GM21381 (cell line): ENCODE measurements around the gene CR1.
"Not testable (repeated sequence)": the region's sequence is repeated elsewhere in the genome, so short reads cannot be mapped to it uniquely, and the experiment has no call there.

Source experiments
- ATAC-seq: cut with Tn5 transposase; IDR thresholded peaks from one replicate; pipeline ENCODE4 v1.9.1; 2021; ENCODE audit warnings: mild to moderate bottlenecking, moderate library complexity; ENCODE audit not compliant: unreplicated experiment

Gene CR1

GRCh38 chr1:207495801-207496792 lies at the start of gene CR1:
Gene CR1, plus strand, starts transcription at chr1:207496157. Its CDS starts 111 bp downstream, at chr1:207496268.
- ATAC-seq = peak; percentile 57

DNA sequence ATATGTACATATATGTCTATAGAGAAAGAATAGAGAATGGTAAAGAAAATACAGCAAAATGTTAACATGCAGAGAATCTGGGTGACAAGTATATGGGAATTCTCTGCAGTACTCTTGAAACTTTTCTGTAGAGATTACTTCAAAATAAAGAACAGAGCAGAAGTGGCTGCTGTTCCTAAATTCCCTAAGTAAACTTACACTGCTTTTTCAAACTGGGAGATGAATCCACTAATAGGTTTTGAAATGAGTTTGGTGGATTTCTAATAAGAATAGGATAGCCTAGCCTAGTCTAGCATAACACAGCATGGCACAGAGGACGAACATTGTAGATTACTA lies 42.3 kb upstream of the CR1 start:
- ATAC-seq = no peak

GRCh38 chr1:207454046-207454964 lies 41.7 kb upstream of the CR1 start, which contains the start of gene CR2:
Gene CR2, plus strand, starts transcription at chr1:207454328. Its CDS starts 91 bp downstream, at chr1:207454419.
- peak; percentile 78 for ATAC-seq

DNA sequence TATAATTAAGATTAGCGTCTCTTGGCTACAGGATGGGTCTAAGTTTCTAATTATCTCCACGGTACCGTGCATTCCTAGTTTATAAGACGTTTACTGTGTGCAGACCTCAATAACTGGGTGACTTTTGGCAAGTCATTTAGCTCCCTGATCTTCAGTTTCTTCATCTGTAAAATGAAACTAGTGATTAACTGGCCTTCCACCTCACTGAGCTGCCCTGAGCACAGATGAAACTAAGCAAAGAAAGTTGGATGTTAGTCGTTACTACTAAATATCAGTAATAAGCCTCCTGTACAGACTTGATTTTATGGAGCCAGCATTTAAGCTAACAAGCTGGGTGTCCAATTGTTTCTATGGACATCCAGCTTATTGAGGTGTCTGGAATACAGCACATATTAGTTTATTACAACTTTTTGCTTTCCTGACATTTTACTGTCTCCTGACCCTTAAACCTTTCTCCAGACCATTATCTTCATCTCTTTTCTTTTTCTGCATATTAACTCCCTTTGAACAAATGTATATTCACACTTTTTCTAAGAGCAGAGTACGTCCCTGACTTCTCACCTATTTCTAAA lies 40.7 kb upstream of the CR1 start:
- peak; percentile 14 for ATAC-seq

- ATAC-seq = no peak
These were observed 37.5 kb upstream of the CR1 start for GRCh38 chr1:207458414-207458813.

- no peak for ATAC-seq
These were observed 36.9 kb upstream of the CR1 start for GRCh38 chr1:207459008-207459407.

- no peak for ATAC-seq
These were observed 34.3 kb upstream of the CR1 start for GRCh38 chr1:207461649-207462048.

- no peak for ATAC-seq
These were observed 33.4 kb upstream of the CR1 start for GRCh38 chr1:207462535-207462934.

- ATAC-seq = no peak
These were observed 32.9 kb upstream of the CR1 start for GRCh38 chr1:207463021-207463420.

- ATAC-seq = no peak
These were observed 32.4 kb upstream of the CR1 start for GRCh38 chr1:207463571-207463970.

- no peak for ATAC-seq
These were observed 25.0 kb upstream of the CR1 start for GRCh38 chr1:207470927-207471326.

GRCh38 chr1:207474210-207474609 lies 21.7 kb upstream of the CR1 start:
- no peak for ATAC-seq

DNA sequence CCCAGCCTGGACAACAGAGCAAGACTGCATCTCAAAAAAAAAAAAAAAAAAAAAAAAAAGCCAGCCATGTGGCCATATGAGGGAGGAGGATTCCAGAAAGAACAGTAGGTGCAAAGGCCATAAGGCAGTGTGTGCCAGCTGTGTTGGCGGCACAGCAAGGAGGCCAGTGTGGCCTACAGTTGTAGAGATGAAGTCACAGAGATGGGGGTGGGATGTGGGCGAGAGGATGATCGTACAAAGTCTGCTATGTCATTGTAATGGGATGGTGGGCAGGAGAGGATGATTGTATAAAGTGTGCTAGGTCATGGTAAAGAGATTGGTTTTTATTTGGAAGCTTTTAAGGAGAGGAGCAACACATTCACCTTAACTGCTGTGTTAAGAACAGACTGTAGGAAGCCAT lies 9.8 kb upstream of the CR1 start:
- no peak for ATAC-seq

DNA sequence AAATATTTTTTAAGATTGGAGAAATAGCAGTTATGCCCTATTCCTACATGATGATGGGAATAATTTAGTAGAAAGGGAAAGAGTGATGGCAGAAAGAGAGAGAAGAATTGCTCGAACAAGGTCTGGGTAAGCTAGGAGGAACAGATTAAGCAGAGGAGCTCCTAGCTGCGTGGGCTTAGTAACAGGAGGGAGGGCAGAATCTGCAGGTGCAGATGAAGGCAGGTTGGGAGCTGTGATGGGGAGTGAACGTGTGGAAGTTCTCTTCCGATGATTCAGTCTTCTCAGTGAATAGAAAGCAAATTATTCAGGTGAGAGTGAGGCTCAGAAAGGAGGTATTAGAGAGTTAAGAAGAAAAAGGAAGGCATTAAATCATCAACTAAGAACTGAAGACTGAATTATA lies 8.3 kb upstream of the CR1 start:
- no peak for ATAC-seq

DNA sequence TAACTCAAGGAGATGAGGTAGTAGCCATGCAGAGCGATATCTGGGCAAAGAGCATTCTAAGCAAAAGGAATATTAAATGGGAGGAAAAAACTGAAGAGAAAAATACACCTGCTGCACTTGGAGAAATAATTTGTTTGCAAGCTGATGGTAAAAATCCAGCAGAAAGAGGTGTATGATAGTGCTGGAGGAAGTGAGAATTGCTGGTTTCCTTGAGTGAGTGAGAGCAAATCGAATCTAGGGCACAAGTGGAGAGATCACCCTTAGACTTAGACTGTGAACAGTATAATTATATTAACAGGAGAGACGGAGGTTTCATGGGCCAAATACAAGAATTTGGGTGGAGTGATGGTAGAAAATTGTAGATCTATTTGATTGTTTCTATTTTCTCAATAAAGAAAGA lies 2.7 kb upstream of the CR1 start:
- no peak for ATAC-seq

- no peak for ATAC-seq
These were observed 1.8 kb upstream of the CR1 start for GRCh38 chr1:207494171-207494570.

DNA sequence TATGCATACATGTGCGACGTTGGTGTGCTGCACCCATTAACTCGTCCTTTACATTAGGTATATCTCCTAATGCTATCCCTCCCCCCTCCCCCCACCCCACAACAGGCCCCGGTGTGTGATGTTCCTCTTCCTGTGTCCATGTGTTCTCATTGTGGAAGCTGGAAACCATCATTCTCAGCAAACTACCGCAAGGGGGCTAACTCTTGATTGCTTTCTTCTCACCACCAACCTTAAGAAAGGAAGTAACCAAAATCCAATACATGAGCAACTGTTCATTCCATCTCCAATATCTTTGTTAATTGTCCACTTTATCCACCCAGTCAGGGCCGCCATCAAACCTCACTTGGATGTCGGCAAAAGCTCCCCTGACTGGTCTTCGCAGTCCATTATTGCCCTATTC lies 676 bp upstream of the CR1 start:
- ATAC-seq = not testable (repeated sequence)

DNA sequence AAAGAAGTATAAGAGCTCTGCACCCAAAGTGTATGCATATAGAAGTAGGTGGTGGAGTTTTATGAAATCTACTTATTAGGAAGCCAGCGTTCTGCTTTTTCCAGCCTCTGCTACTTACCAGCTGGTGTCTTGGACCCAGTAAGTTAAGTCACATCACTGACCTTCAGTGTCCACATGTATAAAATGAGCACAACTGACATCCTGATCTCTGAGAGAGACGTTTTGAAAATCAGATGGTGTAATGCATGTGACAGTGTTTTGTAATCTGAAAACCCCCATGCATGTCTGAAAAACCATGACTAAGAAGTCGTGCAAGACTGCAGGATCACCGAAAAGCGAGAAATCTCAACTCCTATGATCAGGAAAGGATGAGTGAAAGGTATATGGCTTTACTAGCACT lies 2.0 kb downstream of the CR1 start:
- no peak for ATAC-seq

DNA sequence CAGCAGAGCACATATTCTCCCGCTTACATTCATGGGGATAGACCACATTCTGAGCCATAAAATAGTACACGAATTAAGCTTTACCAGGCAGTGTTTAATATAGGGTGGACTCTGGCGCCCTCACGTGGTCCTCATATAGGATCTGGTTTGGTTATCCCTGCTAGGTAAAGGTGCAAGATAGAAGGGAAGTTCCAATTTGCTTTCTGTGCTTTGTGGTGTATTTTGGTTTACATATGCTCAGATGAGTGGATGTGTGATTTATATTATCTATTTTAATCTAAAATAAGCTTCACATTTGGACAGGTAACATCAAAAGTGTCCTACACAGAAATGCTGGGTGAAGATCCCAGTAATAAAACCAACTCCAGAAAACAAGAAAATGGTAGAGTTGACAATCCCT lies 3.6 kb downstream of the CR1 start:
- ATAC-seq = no peak

DNA sequence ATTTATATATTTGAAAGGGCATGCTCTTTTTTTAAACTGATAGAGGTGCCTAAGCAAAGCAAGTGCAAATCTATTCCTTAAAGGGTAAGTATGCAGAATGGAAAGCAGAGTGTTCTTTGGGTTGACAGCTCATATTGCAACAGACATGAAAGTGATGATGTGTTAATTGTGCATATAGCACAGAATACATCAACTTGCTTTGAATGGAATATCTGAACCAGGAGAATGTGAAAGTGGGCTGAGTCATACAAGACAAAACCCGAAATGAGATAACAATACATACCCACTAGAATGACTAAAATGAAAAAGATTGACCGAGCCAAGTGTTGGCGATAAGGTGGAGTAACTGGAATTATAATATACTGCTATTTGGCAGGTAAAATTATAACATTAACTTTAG lies 4.3 kb downstream of the CR1 start:
- no peak for ATAC-seq

DNA sequence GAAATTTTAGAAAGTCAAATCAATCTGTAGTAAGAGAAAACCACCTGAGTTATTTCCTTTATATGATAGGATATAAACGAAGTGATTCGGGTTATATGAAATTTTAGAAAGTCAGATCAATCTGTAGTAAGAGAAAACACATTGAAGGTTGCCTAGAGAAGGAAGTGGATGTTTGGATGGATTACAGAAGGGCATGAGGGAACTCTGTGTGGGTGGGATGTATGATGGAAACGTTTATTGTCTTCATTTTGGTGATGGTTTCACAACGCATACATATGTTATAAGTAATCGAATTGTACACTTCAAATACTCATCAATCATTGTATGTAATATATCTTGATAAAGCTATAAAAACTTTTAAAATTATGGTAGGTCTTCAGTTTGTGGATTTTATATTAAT lies 5.1 kb downstream of the CR1 start:
- ATAC-seq = no peak
